GM23338 (cell line): Measurements from ENCODE around the gene KLF2. TPM values are rescaled to one million over a fixed set of nuclear protein-coding genes. Genes with fewer than 3 reads are reported as not detected.

ENCODE experiments used
- ATAC-seq: fragments of 200-7000 bp; cut with Tn5 transposase; 3 replicates; pipeline ENCODE4 v1.9.1; 2020
- DNase-seq: peaks from one replicate; pipeline ENCODE4 v3.0.0-alpha.2; 2015; ENCODE audit warnings: low spot score
- H2AFZ ChIP-seq: fragments of 200-600 bp; sonication (generic); 2 replicates; pipeline ENCODE4 v1.8.0; 2016; ENCODE audit warnings: antibody characterized with exemption, mild to moderate bottlenecking, moderate library complexity
- H3F3A ChIP-seq: fragments of 200-600 bp; sonication (generic); replicated peaks from 2 replicates; pipeline ENCODE4 v1.8.0; 2017; ENCODE audit warnings: antibody characterized with exemption, mixed run types, low read depth
- H3K27ac ChIP-seq: fragments of 200-600 bp; sonication (generic); 2 replicates; pipeline ENCODE4 v1.6.1; 2016; ENCODE audit warnings: low read depth
- H3K27me3 ChIP-seq: fragments of 200-600 bp; sonication (generic); 2 replicates; pipeline ENCODE4 v1.8.0; 2016; ENCODE audit warnings: mild to moderate bottlenecking, mixed run types, moderate library complexity; ENCODE audit not compliant: insufficient read depth
- H3K36me3 ChIP-seq: fragments of 200-600 bp; sonication (generic); 2 replicates; pipeline ENCODE4 v1.8.0; 2016; ENCODE audit warnings: mild to moderate bottlenecking; ENCODE audit not compliant: insufficient read depth
- H3K4me1 ChIP-seq: fragments of 200-600 bp; sonication (generic); 2 replicates; pipeline ENCODE4 v1.8.0; 2016; ENCODE audit warnings: mild to moderate bottlenecking, moderate library complexity; ENCODE audit not compliant: insufficient read depth
- H3K4me2 ChIP-seq: fragments of 200-600 bp; sonication (generic); 2 replicates; pipeline ENCODE4 v1.7.1; 2017; ENCODE audit warnings: mixed run types
- H3K4me3 ChIP-seq: fragments of 200-600 bp; sonication (generic); 2 replicates; pipeline ENCODE4 v1.6.1; 2016; ENCODE audit warnings: mixed run types
- H3K79me2 ChIP-seq: fragments of 200-600 bp; sonication (generic); replicated peaks from 2 replicates; pipeline ENCODE4 v1.8.0; 2017; ENCODE audit warnings: mild to moderate bottlenecking; ENCODE audit not compliant: insufficient read depth
- H3K9me2 ChIP-seq: fragments of 200-600 bp; sonication (generic); 2 replicates; pipeline ENCODE4 v1.8.0; 2017; ENCODE audit not compliant: insufficient read depth
- H4K20me1 ChIP-seq: fragments of 200-600 bp; sonication (generic); replicated peaks from 2 replicates; pipeline ENCODE4 v1.8.0; 2017; ENCODE audit warnings: mild to moderate bottlenecking; ENCODE audit not compliant: insufficient read depth
- H3K27ac Mint-ChIP-seq: 2 replicates; pipeline ENCODE4 v1.8.0; 2020; ENCODE audit warnings: inconsistent platforms, mild to moderate bottlenecking, moderate library complexity, mixed read lengths
- H3K27me3 Mint-ChIP-seq: 3 replicates; pipeline ENCODE4 v1.8.0; 2022; ENCODE audit warnings: low read depth, mild to moderate bottlenecking, moderate library complexity, mixed read lengths, inconsistent platforms; ENCODE audit not compliant: insufficient read depth, poor library complexity
- H3K36me3 Mint-ChIP-seq: 3 replicates; pipeline ENCODE4 v1.8.0; 2021; ENCODE audit warnings: low read depth, mild to moderate bottlenecking, inconsistent platforms, moderate library complexity, mixed read lengths
- H3K4me1 Mint-ChIP-seq: 3 replicates; pipeline ENCODE4 v1.8.0; 2020; ENCODE audit warnings: mild to moderate bottlenecking, inconsistent platforms, mixed read lengths
- H3K4me3 Mint-ChIP-seq: 3 replicates; pipeline ENCODE4 v1.8.0; 2021; ENCODE audit warnings: moderate library complexity, mild to moderate bottlenecking, inconsistent platforms, mixed read lengths
- H3K9me3 Mint-ChIP-seq: 3 replicates; pipeline ENCODE4 v1.8.0; 2020; ENCODE audit warnings: moderate library complexity, mild to moderate bottlenecking, inconsistent platforms, mixed read lengths
- CREB1 ChIP-seq: fragments of 250-450 bp; sonication (Bioruptor Pico); IDR thresholded peaks from 2 replicates; pipeline ENCODE4 v1.5.0; 2020; ENCODE audit warnings: low read depth, mild to moderate bottlenecking, moderate library complexity
- EZH2 ChIP-seq: fragments of 200-600 bp; sonication (generic); IDR thresholded peaks from one replicate; pipeline ENCODE4 v1.8.0; 2017; ENCODE audit warnings: antibody characterized with exemption, mild to moderate bottlenecking, low read depth; ENCODE audit not compliant: unreplicated experiment
- EZH2phosphoT487 ChIP-seq: fragments of 200-600 bp; sonication (generic); IDR thresholded peaks from one replicate; pipeline ENCODE4 v1.8.1; 2018; ENCODE audit warnings: antibody characterized with exemption; ENCODE audit not compliant: unreplicated experiment
- POLR2AphosphoS5 ChIP-seq: IDR thresholded peaks from 2 replicates; pipeline ENCODE4 v1.6.1; 2016; ENCODE audit warnings: antibody characterized with exemption, low read depth
- polyA plus RNA-seq: library from polyadenylated mRNA; unstranded; fragments of >200 nt; fragmentation: Nextera tagmentation; extraction: Ambion mirVana; gene quantifications from 2 replicates; pipeline ENCODE4 v1.2.1, GENCODE V29; 2016
- total RNA-seq: library from RNA; depleted of rRNA; stranded (reverse); fragments of >200 nt; shearing (Covaris generic); gene quantifications from 2 replicates; pipeline ENCODE4 v1.2.3, GENCODE V29; 2014
- TF ChIP-seq, protein P1 (sequence below), 2 experiments: fragments of 200-600 bp in 1 of 2; sonication (generic) in 1 of 2; conservative IDR thresholded peaks; 2 replicates each; pipeline versions ENCODE4 v1.5.1 to v1.6.1; 2016 to 2017; ENCODE audit warnings: antibody characterized with exemption in 2 of 2, low read depth in 2 of 2, mild to moderate bottlenecking in 2 of 2, moderate library complexity in 1 of 2
- TF ChIP-seq, protein P2 (sequence below): IDR thresholded peaks from one replicate; pipeline ENCODE4 v1.6.1; 2018; ENCODE audit warnings: antibody characterized with exemption; ENCODE audit not compliant: unreplicated experiment

KLF2 gene
- total and polyA plus RNA-seq, 2 experiments from 2014 or later = 0.90 TPM; not detected in 1

DNA sequence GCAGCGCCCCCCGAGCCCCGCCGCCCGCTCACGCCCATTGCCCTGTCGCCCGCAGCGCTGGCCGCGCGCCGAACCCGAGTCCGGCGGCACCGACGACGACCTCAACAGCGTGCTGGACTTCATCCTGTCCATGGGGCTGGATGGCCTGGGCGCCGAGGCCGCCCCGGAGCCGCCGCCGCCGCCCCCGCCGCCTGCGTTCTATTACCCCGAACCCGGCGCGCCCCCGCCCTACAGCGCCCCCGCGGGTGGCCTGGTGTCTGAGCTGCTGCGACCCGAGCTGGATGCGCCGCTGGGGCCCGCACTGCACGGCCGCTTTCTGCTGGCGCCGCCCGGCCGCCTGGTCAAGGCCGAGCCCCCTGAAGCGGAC is 518 bp downstream of the KLF2 start:
- Mint-ChIP-seq H3K4me1 (no peaks in the 10 kb centered on the region), H3K27ac (no peak overlapping the region), H3K4me3 (peak overlapping the region; percentile 33; the same call in 1 of the 3 replicates), H3K27me3 (peaks cover 66% of the 10 kb centered on the region), H3K36me3 (no peaks in the 10 kb centered on the region), H3K9me3 (no peaks in the 10 kb centered on the region; the same call in 2 of the 3 replicates)
- Histone ChIP-seq H3F3A (no peaks in the 10 kb centered on the region), H3K36me3 (no peaks in the 10 kb centered on the region), H3K27ac (no peak overlapping the region), H3K27me3 (peaks cover 78% of the 10 kb centered on the region), H3K4me1 (no peaks in the 10 kb centered on the region; the same call in 1 of the 2 replicates), H4K20me1 (peaks cover 4% of the 10 kb centered on the region; the same call in 1 of the 2 replicates), H3K79me2 (no peaks in the 10 kb centered on the region), H3K4me3 (peak overlapping the region; percentile 62), H3K9me2 (no peaks in the 10 kb centered on the region), H3K4me2 (peak overlapping the region; percentile 77; the same call in 1 of the 2 replicates), H2AFZ (peak overlapping the region; percentile 52; the same call in 1 of the 2 replicates)
- no peak for TF ChIP-seq EZH2phosphoT487
- TF ChIP-seq, protein P1, sequence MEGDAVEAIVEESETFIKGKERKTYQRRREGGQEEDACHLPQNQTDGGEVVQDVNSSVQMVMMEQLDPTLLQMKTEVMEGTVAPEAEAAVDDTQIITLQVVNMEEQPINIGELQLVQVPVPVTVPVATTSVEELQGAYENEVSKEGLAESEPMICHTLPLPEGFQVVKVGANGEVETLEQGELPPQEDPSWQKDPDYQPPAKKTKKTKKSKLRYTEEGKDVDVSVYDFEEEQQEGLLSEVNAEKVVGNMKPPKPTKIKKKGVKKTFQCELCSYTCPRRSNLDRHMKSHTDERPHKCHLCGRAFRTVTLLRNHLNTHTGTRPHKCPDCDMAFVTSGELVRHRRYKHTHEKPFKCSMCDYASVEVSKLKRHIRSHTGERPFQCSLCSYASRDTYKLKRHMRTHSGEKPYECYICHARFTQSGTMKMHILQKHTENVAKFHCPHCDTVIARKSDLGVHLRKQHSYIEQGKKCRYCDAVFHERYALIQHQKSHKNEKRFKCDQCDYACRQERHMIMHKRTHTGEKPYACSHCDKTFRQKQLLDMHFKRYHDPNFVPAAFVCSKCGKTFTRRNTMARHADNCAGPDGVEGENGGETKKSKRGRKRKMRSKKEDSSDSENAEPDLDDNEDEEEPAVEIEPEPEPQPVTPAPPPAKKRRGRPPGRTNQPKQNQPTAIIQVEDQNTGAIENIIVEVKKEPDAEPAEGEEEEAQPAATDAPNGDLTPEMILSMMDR (conservative IDR thresholded peaks at IDR 0.05; ENCODE audit: low read depth in 2 of 2) = peak in 1 of 2 experiments; percentile 26; a peak in 2 of 4 replicates
- DNase-seq (peak; percentile 71), ATAC-seq (peak; percentile 8)

DNA sequence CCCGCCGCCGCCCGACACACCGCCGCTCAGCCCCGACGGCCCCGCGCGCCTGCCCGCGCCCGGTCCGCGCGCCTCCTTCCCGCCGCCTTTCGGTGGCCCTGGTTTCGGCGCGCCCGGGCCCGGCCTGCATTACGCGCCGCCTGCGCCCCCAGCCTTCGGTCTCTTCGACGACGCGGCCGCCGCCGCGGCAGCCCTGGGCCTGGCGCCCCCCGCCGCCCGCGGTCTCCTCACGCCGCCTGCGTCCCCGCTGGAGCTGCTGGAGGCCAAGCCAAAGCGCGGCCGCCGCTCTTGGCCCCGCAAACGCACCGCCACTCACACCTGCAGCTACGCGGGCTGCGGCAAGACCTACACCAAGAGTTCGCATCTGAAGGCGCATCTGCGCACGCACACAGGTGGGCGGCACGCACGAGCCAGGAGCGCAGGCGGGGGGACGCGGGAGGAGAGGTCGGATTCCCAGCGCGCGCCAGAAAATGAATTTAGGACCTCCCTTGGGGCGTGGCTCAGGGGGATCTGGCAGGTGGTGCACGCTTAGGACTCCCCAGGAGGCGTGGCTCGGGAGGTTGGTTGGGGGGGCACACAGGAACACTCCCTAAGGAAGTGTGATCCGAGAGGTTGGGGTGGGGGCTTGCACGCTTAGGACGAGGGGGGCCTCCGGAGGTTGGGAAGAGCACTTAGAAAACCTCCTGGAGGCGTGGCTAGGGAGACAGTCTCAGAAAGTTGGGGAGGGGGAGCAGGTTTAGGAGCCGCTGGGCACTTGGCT is 1.2 kb downstream of the KLF2 start:
- H3K27ac ChIP-seq = no peak overlapping the region
- Mint-ChIP-seq H3K4me3 (peak overlapping the region; percentile 82), H3K36me3 (no peaks in the 10 kb centered on the region), H3K4me1 (no peaks in the 10 kb centered on the region), H3K27ac (no peak overlapping the region), H3K27me3 (peaks cover 67% of the 10 kb centered on the region), H3K9me3 (no peaks in the 10 kb centered on the region; the same call in 2 of the 3 replicates)
- H2AFZ ChIP-seq = peak overlapping the region; percentile 99
- H3K4me3 ChIP-seq = peak overlapping the region; percentile 78
- H3K27me3 ChIP-seq = peaks cover 80% of the 10 kb centered on the region
- DNase-seq = peak; percentile 93
- H3F3A ChIP-seq = no peaks in the 10 kb centered on the region
- peak; percentile 52 for ATAC-seq
- peak; percentile 39 for TF ChIP-seq EZH2
- no peak for TF ChIP-seq CREB1 (CRISPR knock-in tag)
- H3K9me2 ChIP-seq = no peaks in the 10 kb centered on the region
- no peaks in the 10 kb centered on the region; the same call in 1 of the 2 replicates for H3K4me1 ChIP-seq
- peaks cover 4% of the 10 kb centered on the region; the same call in 1 of the 2 replicates for H4K20me1 ChIP-seq
- peak overlapping the region; percentile 92 for H3K4me2 ChIP-seq
- no peaks in the 10 kb centered on the region for H3K36me3 ChIP-seq
- no peaks in the 10 kb centered on the region for H3K79me2 ChIP-seq

DNA sequence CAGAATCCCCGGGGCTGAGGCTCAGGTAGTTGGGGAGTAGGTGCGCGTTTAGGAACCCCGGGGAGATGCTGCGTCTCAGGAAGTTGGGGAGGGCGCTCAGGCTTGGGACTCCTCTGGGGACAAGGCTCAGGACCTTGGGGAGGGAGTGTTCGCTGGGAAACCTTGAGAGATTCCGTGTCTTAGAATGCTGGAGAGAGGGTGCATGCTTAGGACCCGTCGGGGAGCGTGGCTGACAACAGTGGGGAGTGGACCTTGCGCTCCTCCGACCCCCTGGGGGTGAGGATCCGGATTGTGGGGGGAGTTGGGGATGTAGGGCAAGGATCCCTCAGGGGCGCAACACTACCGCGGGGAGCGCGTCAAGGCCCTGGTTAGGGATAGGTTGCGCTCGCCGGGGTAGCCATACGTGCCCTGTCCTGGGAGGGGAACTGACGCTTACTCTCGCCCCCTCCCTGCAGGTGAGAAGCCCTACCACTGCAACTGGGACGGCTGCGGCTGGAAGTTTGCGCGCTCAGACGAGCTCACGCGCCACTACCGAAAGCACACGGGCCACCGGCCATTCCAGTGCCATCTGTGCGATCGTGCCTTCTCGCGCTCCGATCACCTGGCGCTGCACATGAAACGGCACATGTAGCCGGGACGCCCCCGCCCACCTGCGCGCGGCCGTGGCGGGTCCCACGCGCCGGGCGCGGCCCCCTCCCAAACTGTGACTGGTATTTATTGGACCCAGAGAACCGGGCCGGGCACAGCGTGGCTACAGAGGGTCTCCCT is 2.0 kb downstream of the KLF2 start:
- DNase-seq (peak; percentile 69), ATAC-seq (peak; percentile 58)
- Histone ChIP-seq H3K27me3 (peaks cover 80% of the 10 kb centered on the region), H2AFZ (peak overlapping the region; percentile 99), H3F3A (no peaks in the 10 kb centered on the region), H3K4me2 (peak overlapping the region; percentile 92), H3K36me3 (no peaks in the 10 kb centered on the region), H3K4me1 (no peaks in the 10 kb centered on the region; the same call in 1 of the 2 replicates), H3K9me2 (no peaks in the 10 kb centered on the region), H3K79me2 (no peaks in the 10 kb centered on the region), H3K4me3 (peak overlapping the region; percentile 78), H3K27ac (no peak overlapping the region), H4K20me1 (peaks cover 4% of the 10 kb centered on the region; the same call in 1 of the 2 replicates)
- H3K27ac Mint-ChIP-seq = no peak overlapping the region
- H3K27me3 Mint-ChIP-seq = peaks cover 64% of the 10 kb centered on the region
- no peaks in the 10 kb centered on the region; the same call in 2 of the 3 replicates for H3K9me3 Mint-ChIP-seq
- no peak for TF ChIP-seq POLR2AphosphoS5
- TF ChIP-seq, protein P2, sequence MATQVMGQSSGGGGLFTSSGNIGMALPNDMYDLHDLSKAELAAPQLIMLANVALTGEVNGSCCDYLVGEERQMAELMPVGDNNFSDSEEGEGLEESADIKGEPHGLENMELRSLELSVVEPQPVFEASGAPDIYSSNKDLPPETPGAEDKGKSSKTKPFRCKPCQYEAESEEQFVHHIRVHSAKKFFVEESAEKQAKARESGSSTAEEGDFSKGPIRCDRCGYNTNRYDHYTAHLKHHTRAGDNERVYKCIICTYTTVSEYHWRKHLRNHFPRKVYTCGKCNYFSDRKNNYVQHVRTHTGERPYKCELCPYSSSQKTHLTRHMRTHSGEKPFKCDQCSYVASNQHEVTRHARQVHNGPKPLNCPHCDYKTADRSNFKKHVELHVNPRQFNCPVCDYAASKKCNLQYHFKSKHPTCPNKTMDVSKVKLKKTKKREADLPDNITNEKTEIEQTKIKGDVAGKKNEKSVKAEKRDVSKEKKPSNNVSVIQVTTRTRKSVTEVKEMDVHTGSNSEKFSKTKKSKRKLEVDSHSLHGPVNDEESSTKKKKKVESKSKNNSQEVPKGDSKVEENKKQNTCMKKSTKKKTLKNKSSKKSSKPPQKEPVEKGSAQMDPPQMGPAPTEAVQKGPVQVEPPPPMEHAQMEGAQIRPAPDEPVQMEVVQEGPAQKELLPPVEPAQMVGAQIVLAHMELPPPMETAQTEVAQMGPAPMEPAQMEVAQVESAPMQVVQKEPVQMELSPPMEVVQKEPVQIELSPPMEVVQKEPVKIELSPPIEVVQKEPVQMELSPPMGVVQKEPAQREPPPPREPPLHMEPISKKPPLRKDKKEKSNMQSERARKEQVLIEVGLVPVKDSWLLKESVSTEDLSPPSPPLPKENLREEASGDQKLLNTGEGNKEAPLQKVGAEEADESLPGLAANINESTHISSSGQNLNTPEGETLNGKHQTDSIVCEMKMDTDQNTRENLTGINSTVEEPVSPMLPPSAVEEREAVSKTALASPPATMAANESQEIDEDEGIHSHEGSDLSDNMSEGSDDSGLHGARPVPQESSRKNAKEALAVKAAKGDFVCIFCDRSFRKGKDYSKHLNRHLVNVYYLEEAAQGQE = no peak
- TF ChIP-seq EZH2 = peak; percentile 38
- H3K4me1 Mint-ChIP-seq = no peaks in the 10 kb centered on the region
- no peaks in the 10 kb centered on the region for H3K36me3 Mint-ChIP-seq
- H3K4me3 Mint-ChIP-seq = peak overlapping the region; percentile 82
